CD4-positive, CD25-positive, alpha-beta regulatory T cell (primary cell): ENCODE measurements around the gene RASAL1. TPM values are rescaled to one million over a fixed set of nuclear protein-coding genes. Genes with fewer than 3 reads are reported as not detected.

Experiments used
- ATAC-seq, 2 donors: fragments of 150-1000 bp; cut with Tn5 transposase; one replicate each; pipeline ENCODE4 v1.10.0; 2021; ENCODE audit warnings: low read depth in 2 of 2, moderate number of reproducible peaks in 2 of 2, moderate library complexity in 1 of 2
- DNase-seq, 3 donors: peaks; one replicate each; pipeline versions ENCODE4 v3.0.0 to v3.0.0-alpha.2; 2012 to 2022; ENCODE audit warnings: mixed read lengths in 1 of 3
- H3K27ac ChIP-seq: one replicate; pipeline ENCODE4 v1.7.0; 2013; ENCODE audit warnings: mild to moderate bottlenecking, low read length; ENCODE audit not compliant: insufficient read depth, poor library complexity, severe bottlenecking
- H3K27me3 ChIP-seq: one replicate; pipeline ENCODE4 v1.7.0; 2013; ENCODE audit warnings: low read length; ENCODE audit not compliant: control insufficient read depth, insufficient read depth
- H3K36me3 ChIP-seq: one replicate; pipeline ENCODE4 v1.7.0; 2013; ENCODE audit warnings: mild to moderate bottlenecking, low read length, moderate library complexity; ENCODE audit not compliant: control insufficient read depth, insufficient read depth
- H3K4me1 ChIP-seq: 2 replicates; pipeline ENCODE4 v1.7.0; 2013; ENCODE audit warnings: mild to moderate bottlenecking, low read length; ENCODE audit not compliant: insufficient read depth, control insufficient read depth, poor library complexity, severe bottlenecking
- H3K4me3 ChIP-seq: one replicate; pipeline ENCODE4 v1.7.0; 2013; ENCODE audit warnings: low read depth, mild to moderate bottlenecking, low read length, moderate library complexity
- H3K9me3 ChIP-seq, 2 experiments: 1 replicate in 1 of 2; 2 replicates in 1 of 2; pipeline ENCODE4 v1.7.0; 2013; ENCODE audit warnings: low read length in 2 of 2, mild to moderate bottlenecking in 1 of 2, moderate library complexity in 1 of 2; ENCODE audit not compliant: control insufficient read depth in 2 of 2
- H3K27ac Mint-ChIP-seq, 3 donors: one replicate each; pipeline ENCODE4 v1.8.0; 2020 to 2022; ENCODE audit warnings: mild to moderate bottlenecking in 3 of 3, mixed read lengths in 3 of 3, moderate library complexity in 2 of 3
- H3K27me3 Mint-ChIP-seq: one replicate; pipeline ENCODE4 v1.8.0; 2022; ENCODE audit warnings: mild to moderate bottlenecking, mixed read lengths
- H3K36me3 Mint-ChIP-seq: one replicate; pipeline ENCODE4 v1.8.0; 2020; ENCODE audit warnings: mixed read lengths
- H3K4me1 Mint-ChIP-seq, 4 donors: one replicate each; pipeline ENCODE4 v1.8.0; 2020 to 2022; ENCODE audit warnings: mixed read lengths in 4 of 4, mild to moderate bottlenecking in 1 of 4
- H3K4me3 Mint-ChIP-seq, 4 donors: one replicate each; pipeline ENCODE4 v1.8.0; 2020 to 2022; ENCODE audit warnings: mild to moderate bottlenecking in 4 of 4, mixed read lengths in 4 of 4, moderate library complexity in 3 of 4
- H3K9me3 Mint-ChIP-seq, 7 donors: one replicate each; pipeline ENCODE4 v1.8.0; 2020 to 2022; ENCODE audit warnings: mixed read lengths in 7 of 7, mild to moderate bottlenecking in 3 of 7, moderate library complexity in 2 of 7
- polyA plus RNA-seq, 4 donors: library from polyadenylated mRNA; unstranded; fragments of 300-500 nt; fragmentation: Illumina TruSeq; gene quantifications; one replicate each; pipeline ENCODE4 v1.2.3, GENCODE V29; 2021
- total RNA-seq: library from RNA; stranded (reverse); gene quantifications from one replicate; pipeline ENCODE4 v1.2.3, GENCODE V29; 2022

Gene RASAL1
- total and polyA plus RNA-seq, 5 donors from 2014 or later, result 0.42 to 0.79 (median 0.73) TPM; not detected in 2

GRCh38 chr12:113174461-113175384, 39.2 kb upstream of the RASAL1 start:
- no peaks in the 10 kb centered on the region for H3K27me3 ChIP-seq
- H3K27me3 Mint-ChIP-seq, result no peaks in the 10 kb centered on the region
- no peak overlapping the region for H3K27ac Mint-ChIP-seq
- peak; percentile 63 to 74 (median 65) for DNase-seq
- H3K27ac ChIP-seq, result no peak overlapping the region
- peaks cover 5 to 10% (median 7%) of the 10 kb centered on the region in 4 donors for H3K4me1 Mint-ChIP-seq
- no peak overlapping the region for H3K4me3 Mint-ChIP-seq
- no peak overlapping the region for H3K4me3 ChIP-seq
- ATAC-seq, result peak; percentile 79 to 81
- no peaks in the 10 kb centered on the region for H3K4me1 ChIP-seq
- H3K36me3 ChIP-seq, result peaks cover 86% of the 10 kb centered on the region
- no peaks in the 10 kb centered on the region for H3K9me3 ChIP-seq
- H3K36me3 Mint-ChIP-seq, result peaks cover 66% of the 10 kb centered on the region
- H3K9me3 Mint-ChIP-seq, result no peaks in the 10 kb centered on the region

- Mint-ChIP-seq H3K27ac (no peak overlapping the region), H3K36me3 (peaks cover 59% of the 10 kb centered on the region), H3K27me3 (no peaks in the 10 kb centered on the region), H3K4me3 (no peak overlapping the region), H3K4me1 (peaks cover 5 to 10% (median 7%) of the 10 kb centered on the region in 4 donors), H3K9me3 (no peaks in the 10 kb centered on the region)
- Histone ChIP-seq H3K27ac (no peak overlapping the region), H3K27me3 (no peaks in the 10 kb centered on the region), H3K4me1 (no peaks in the 10 kb centered on the region), H3K36me3 (peaks cover 83% of the 10 kb centered on the region), H3K9me3 (no peaks in the 10 kb centered on the region), H3K4me3 (no peak overlapping the region)
- DNase-seq (no peak), ATAC-seq (no peak)
Observed at GRCh38 chr12:113173081-113173698, 37.6 kb upstream of the RASAL1 start.

GRCh38 chr12:113172185-113172584, 36.6 kb upstream of the RASAL1 start:
- H3K27me3 ChIP-seq, result no peaks in the 10 kb centered on the region
- Mint-ChIP-seq H3K4me1 (peaks cover 5 to 10% (median 7%) of the 10 kb centered on the region in 4 donors), H3K9me3 (no peaks in the 10 kb centered on the region), H3K36me3 (peaks cover 50% of the 10 kb centered on the region), H3K27me3 (no peaks in the 10 kb centered on the region), H3K4me3 (peak overlapping the region in 1 of 4 donors; percentile 52), H3K27ac (no peak overlapping the region)
- ATAC-seq (no peak), DNase-seq (no peak)
- no peak overlapping the region for H3K27ac ChIP-seq
- H3K36me3 ChIP-seq, result peaks cover 82% of the 10 kb centered on the region
- H3K9me3 ChIP-seq, result no peaks in the 10 kb centered on the region
- H3K4me1 ChIP-seq, result no peaks in the 10 kb centered on the region
- H3K4me3 ChIP-seq, result no peak overlapping the region

GRCh38 chr12:113171543-113171942, 36.0 kb upstream of the RASAL1 start:
- no peak overlapping the region for H3K4me3 Mint-ChIP-seq
- Histone ChIP-seq H3K9me3 (no peaks in the 10 kb centered on the region), H3K36me3 (peaks cover 81% of the 10 kb centered on the region), H3K4me1 (no peaks in the 10 kb centered on the region), H3K27ac (no peak overlapping the region), H3K27me3 (no peaks in the 10 kb centered on the region), H3K4me3 (no peak overlapping the region)
- H3K4me1 Mint-ChIP-seq, result peaks cover 5 to 10% (median 7%) of the 10 kb centered on the region in 4 donors
- ATAC-seq, result no peak
- no peak overlapping the region for H3K27ac Mint-ChIP-seq
- no peaks in the 10 kb centered on the region for H3K27me3 Mint-ChIP-seq
- H3K9me3 Mint-ChIP-seq, result no peaks in the 10 kb centered on the region
- no peak for DNase-seq
- H3K36me3 Mint-ChIP-seq, result peaks cover 44% of the 10 kb centered on the region

- H3K4me1 ChIP-seq, result no peaks in the 10 kb centered on the region
- no peaks in the 10 kb centered on the region for H3K27me3 Mint-ChIP-seq
- H3K4me3 ChIP-seq, result no peak overlapping the region
- H3K27me3 ChIP-seq, result no peaks in the 10 kb centered on the region
- no peak for ATAC-seq
- H3K9me3 ChIP-seq, result no peaks in the 10 kb centered on the region
- peak overlapping the region in 1 of 3 donors; percentile 43 for H3K27ac Mint-ChIP-seq
- H3K9me3 Mint-ChIP-seq, result no peaks in the 10 kb centered on the region
- peaks cover 45% of the 10 kb centered on the region for H3K36me3 Mint-ChIP-seq
- DNase-seq, result no peak
- H3K4me1 Mint-ChIP-seq, result peaks cover 5 to 10% (median 7%) of the 10 kb centered on the region in 4 donors
- peaks cover 85% of the 10 kb centered on the region for H3K36me3 ChIP-seq
- H3K4me3 Mint-ChIP-seq, result peak overlapping the region in 1 of 4 donors; percentile 45
- no peak overlapping the region for H3K27ac ChIP-seq
Observed at GRCh38 chr12:113170926-113171325, 35.4 kb upstream of the RASAL1 start.

- Histone ChIP-seq H3K27me3 (no peaks in the 10 kb centered on the region), H3K4me1 (no peaks in the 10 kb centered on the region), H3K27ac (no peak overlapping the region), H3K36me3 (peaks cover 90% of the 10 kb centered on the region), H3K9me3 (no peaks in the 10 kb centered on the region), H3K4me3 (no peak overlapping the region)
- Mint-ChIP-seq H3K36me3 (peaks cover 45% of the 10 kb centered on the region), H3K9me3 (no peaks in the 10 kb centered on the region), H3K27me3 (no peaks in the 10 kb centered on the region), H3K4me1 (peaks cover 5 to 10% (median 7%) of the 10 kb centered on the region in 4 donors), H3K27ac (no peak overlapping the region), H3K4me3 (no peak overlapping the region)
- DNase-seq (no peak), ATAC-seq (no peak)
Observed at GRCh38 chr12:113170457-113170856, 34.9 kb upstream of the RASAL1 start.

GRCh38 chr12:113169697-113170096, 34.1 kb upstream of the RASAL1 start:
- ATAC-seq, result no peak

More at GRCh38 chr12:113169697-113170096, 34.1 kb upstream of the RASAL1 start:
- peaks cover 41% of the 10 kb centered on the region for H3K36me3 Mint-ChIP-seq
- Histone ChIP-seq H3K4me3 (no peak overlapping the region), H3K36me3 (peaks cover 94% of the 10 kb centered on the region), H3K27me3 (no peaks in the 10 kb centered on the region), H3K9me3 (no peaks in the 10 kb centered on the region), H3K27ac (no peak overlapping the region), H3K4me1 (no peaks in the 10 kb centered on the region)
- peaks cover 2 to 9% (median 6%) of the 10 kb centered on the region in 4 donors for H3K4me1 Mint-ChIP-seq
- H3K27me3 Mint-ChIP-seq, result no peaks in the 10 kb centered on the region
- no peaks in the 10 kb centered on the region for H3K9me3 Mint-ChIP-seq
- no peak overlapping the region for H3K27ac Mint-ChIP-seq
- DNase-seq, result no peak
- no peak overlapping the region for H3K4me3 Mint-ChIP-seq
